ENCODE results near the gene CLP1.

DNA sequence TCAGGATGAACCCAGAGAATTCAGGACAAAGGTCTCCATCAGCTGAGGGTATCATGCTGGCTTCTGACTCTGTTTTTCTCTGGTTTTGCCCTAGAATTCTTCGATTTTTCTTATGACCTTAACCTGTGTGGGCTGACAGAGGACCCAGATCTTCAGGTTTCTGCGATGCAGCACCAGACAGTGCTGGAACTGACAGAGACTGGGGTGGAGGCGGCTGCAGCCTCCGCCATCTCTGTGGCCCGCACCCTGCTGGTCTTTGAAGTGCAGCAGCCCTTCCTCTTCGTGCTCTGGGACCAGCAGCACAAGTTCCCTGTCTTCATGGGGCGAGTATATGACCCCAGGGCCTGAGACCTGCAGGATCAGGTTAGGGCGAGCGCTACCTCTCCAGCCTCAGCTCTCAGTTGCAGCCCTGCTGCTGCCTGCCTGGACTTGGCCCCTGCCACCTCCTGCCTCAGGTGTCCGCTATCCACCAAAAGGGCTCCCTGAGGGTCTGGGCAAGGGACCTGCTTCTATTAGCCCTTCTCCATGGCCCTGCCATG is 43.3 kb upstream of the CLP1 start:
- TF ChIP-seq, protein P1, sequence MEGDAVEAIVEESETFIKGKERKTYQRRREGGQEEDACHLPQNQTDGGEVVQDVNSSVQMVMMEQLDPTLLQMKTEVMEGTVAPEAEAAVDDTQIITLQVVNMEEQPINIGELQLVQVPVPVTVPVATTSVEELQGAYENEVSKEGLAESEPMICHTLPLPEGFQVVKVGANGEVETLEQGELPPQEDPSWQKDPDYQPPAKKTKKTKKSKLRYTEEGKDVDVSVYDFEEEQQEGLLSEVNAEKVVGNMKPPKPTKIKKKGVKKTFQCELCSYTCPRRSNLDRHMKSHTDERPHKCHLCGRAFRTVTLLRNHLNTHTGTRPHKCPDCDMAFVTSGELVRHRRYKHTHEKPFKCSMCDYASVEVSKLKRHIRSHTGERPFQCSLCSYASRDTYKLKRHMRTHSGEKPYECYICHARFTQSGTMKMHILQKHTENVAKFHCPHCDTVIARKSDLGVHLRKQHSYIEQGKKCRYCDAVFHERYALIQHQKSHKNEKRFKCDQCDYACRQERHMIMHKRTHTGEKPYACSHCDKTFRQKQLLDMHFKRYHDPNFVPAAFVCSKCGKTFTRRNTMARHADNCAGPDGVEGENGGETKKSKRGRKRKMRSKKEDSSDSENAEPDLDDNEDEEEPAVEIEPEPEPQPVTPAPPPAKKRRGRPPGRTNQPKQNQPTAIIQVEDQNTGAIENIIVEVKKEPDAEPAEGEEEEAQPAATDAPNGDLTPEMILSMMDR (conservative IDR thresholded peaks at IDR 0.05 in 1 of 2, IDR thresholded peaks at IDR 0.05 in 1 of 2; ENCODE audit: extremely low read depth in 1 of 2, insufficient read depth in 1 of 2, low read depth in 1 of 2, low read length in 2 of 2): no peak
- TF ChIP-seq EZH2 (IDR thresholded peaks at IDR 0.05; ENCODE audit: borderline replicate concordance, low read length): no peak

All from mammary epithelial cell (primary cell).